Endothelial cell of umbilical vein (primary cell): ENCODE data around the gene TSPAN13.

Source experiments
- CTCF ChIP-seq, 2 donors: IDR thresholded peaks; 1 replicate in 1 of 2; 2 replicates in 1 of 2; pipeline ENCODE4 v1.5.1; 2011; ENCODE audit warnings: low read length in 2 of 2, mild to moderate bottlenecking in 2 of 2, moderate library complexity in 2 of 2, control low read depth in 1 of 2, inconsistent platforms in 1 of 2, low read depth in 1 of 2; ENCODE audit not compliant: insufficient read depth in 1 of 2; ENCODE audit errors: extremely low read depth in 1 of 2
- EZH2 ChIP-seq: IDR thresholded peaks from 2 replicates; pipeline ENCODE4 v1.6.1; 2012; ENCODE audit warnings: borderline replicate concordance, low read depth, mild to moderate bottlenecking, moderate library complexity, low read length, inconsistent platforms; ENCODE audit not compliant: severe bottlenecking
- FOS ChIP-seq: IDR thresholded peaks from 2 replicates; pipeline ENCODE4 v1.6.1; 2011; ENCODE audit warnings: mild to moderate bottlenecking, low read length, moderate library complexity, borderline replicate concordance; ENCODE audit not compliant: insufficient read depth
- GATA2 ChIP-seq: IDR thresholded peaks from 2 replicates; pipeline ENCODE4 v1.7.0; 2011; ENCODE audit warnings: low read depth, mild to moderate bottlenecking, moderate library complexity, mixed read lengths, low read length; ENCODE audit not compliant: insufficient read length, insufficient read depth
- JUN ChIP-seq: IDR thresholded peaks from 2 replicates; pipeline ENCODE4 v1.6.1; 2011; ENCODE audit warnings: borderline replicate concordance, low read depth; ENCODE audit not compliant: insufficient read length, insufficient read depth
- MAX ChIP-seq: IDR thresholded peaks from 2 replicates; pipeline ENCODE4 v1.6.1; 2011; ENCODE audit not compliant: insufficient read depth, insufficient read length
- MYC ChIP-seq: IDR thresholded peaks from one replicate; pipeline ENCODE4 v1.6.1; 2011; ENCODE audit warnings: mild to moderate bottlenecking, low read depth, low read length
- POLR2A ChIP-seq: IDR thresholded peaks from 2 replicates; pipeline ENCODE4 v1.6.1; 2012; ENCODE audit warnings: low read depth, mild to moderate bottlenecking, control low read depth, low read length
- POLR2AphosphoS5 ChIP-seq: IDR thresholded peaks from 2 replicates; pipeline ENCODE4 v1.6.1; 2012; ENCODE audit warnings: low read depth, mild to moderate bottlenecking, control low read depth, low read length, moderate library complexity; ENCODE audit not compliant: insufficient read depth

DNA sequence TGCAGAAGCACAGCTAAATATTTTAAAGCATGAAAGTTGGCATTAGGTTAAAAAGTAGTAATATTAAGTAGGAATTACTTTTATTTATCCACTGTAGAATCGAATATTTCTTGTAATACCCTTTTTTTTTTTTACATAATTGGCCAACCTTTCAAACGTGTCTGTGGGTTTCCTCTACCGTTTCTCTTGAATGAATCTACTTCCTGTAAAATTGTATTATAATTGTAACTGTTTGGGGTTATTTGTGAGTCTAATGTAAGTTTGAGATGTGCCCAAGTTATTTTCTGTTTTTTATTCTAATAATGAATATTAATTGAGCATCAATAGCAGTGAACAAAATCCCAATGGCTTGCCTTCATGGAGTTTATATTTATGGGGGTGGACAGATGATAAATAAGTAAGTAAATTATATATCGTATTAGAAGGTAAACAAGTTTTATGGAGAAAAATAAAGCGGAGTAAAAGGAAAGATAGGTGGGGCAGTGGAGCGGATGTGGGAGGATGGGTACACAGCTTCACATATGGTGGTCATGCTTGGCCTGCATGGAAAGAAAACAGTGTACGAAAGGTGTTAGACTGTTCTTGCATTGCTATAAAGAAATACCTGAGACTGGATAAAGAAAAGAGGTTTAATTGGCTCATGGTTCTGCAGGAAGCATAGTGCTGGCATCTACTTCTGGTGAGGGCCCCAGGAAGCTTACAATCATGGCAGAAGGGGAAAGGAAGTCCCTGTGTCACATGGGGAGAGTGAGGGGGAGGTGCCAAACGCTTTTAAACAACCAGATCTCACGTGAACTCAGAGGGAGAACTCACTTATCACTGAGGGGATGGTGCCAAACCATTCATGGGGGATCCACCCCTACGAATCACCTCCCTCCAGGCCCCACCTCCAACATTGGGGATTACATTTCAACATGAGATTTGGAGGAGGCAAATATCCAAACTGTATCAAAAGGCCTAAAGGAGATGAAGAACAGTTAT, 5.4 kb downstream of the TSPAN13 start:
- no peak for TF ChIP-seq FOS
- TF ChIP-seq EZH2 = no peak
- TF ChIP-seq POLR2A = no peak
- TF ChIP-seq CTCF (IDR thresholded peaks at IDR 0.05; ENCODE audit: extremely low read depth in 1 of 2, insufficient read depth in 1 of 2, low read depth in 1 of 2, low read length in 2 of 2) = no peak
- TF ChIP-seq JUN = no peak
- no peak for TF ChIP-seq MYC
- TF ChIP-seq MAX = no peak
- no peak for TF ChIP-seq GATA2
- TF ChIP-seq POLR2AphosphoS5 = no peak
